HepG2 (cell line): ENCODE data around the gene TMEM184C. TPM values are rescaled to one million over a fixed set of nuclear protein-coding genes. Genes with fewer than 3 reads are reported as not detected.

Source experiments
- ATF7 ChIP-seq, 2 experiments: fragments of 450-650 bp in 1 of 2; sonication (generic) in 1 of 2; formaldehyde crosslinking in 1 of 2; IDR thresholded peaks; 2 replicates each; pipeline versions ENCODE4 v1.4.0 to v1.6.1; 2016 to 2020; ENCODE audit warnings: antibody characterized with exemption in 1 of 2, mild to moderate bottlenecking in 1 of 2, missing genetic modification reagents in 1 of 2
- BORCS8-MEF2B ChIP-seq: sonication (generic); formaldehyde crosslinking; IDR thresholded peaks from 2 replicates; pipeline ENCODE4 v1.8.0; 2022; ENCODE audit warnings: mild to moderate bottlenecking, missing genetic modification reagents
- CBX2 ChIP-seq, 2 experiments: fragments of 200-600 bp in 1 of 2; sonication (generic); formaldehyde crosslinking in 1 of 2; IDR thresholded peaks; 2 replicates each; pipeline versions ENCODE4 v1.7.0 to v1.8.1; 2018 to 2022; ENCODE audit warnings: low read depth in 2 of 2, low read length in 1 of 2, mild to moderate bottlenecking in 1 of 2, missing genetic modification reagents in 1 of 2
- JUN ChIP-seq: sonication (generic); formaldehyde crosslinking; IDR thresholded peaks from 2 replicates; pipeline ENCODE4 v1.4.0; 2020; ENCODE audit warnings: mild to moderate bottlenecking, missing genetic modification reagents
- KLF15 ChIP-seq: sonication (generic); formaldehyde crosslinking; IDR thresholded peaks from 2 replicates; pipeline ENCODE4 v1.8.1; 2023; ENCODE audit warnings: borderline replicate concordance, mild to moderate bottlenecking, inconsistent platforms, missing genetic modification reagents, mixed read lengths
- ZFY ChIP-seq: sonication (generic); formaldehyde crosslinking; IDR thresholded peaks from 2 replicates; pipeline ENCODE4 v1.4.0; 2020; ENCODE audit warnings: missing genetic modification reagents
- ZNF207 ChIP-seq: fragments of 450-650 bp; IDR thresholded peaks from 2 replicates; pipeline ENCODE4 v1.6.1; 2016; ENCODE audit warnings: antibody characterized with exemption, borderline replicate concordance
- ZNF546 ChIP-seq: sonication (generic); formaldehyde crosslinking; conservative IDR thresholded peaks from 2 replicates; pipeline ENCODE4 v1.8.1; 2023; ENCODE audit warnings: mild to moderate bottlenecking, missing genetic modification reagents
- ZNF652 ChIP-seq: IDR thresholded peaks from 2 replicates; pipeline ENCODE4 v1.6.1; 2016; ENCODE audit warnings: low read depth, borderline replicate concordance
- polyA plus RNA-seq, 8 experiments: library from polyadenylated mRNA; depleted of rRNA in 3 of 8; stranded (reverse) in 7 of 8; unstranded in 1 of 8; fragments of >200 nt; fragmentation: Illumina TruSeq in 4 of 8; extraction: Trizol in 4 of 8; gene quantifications; 2 replicates each; pipeline versions ENCODE4 v1.2.1 to v1.2.3, GENCODE V29; 2011 to 2016; ENCODE audit warnings: low read depth in 4 of 8, missing spikeins in 1 of 8, mixed read lengths in 1 of 8; ENCODE audit not compliant: insufficient read depth in 1 of 8
- total RNA-seq, 5 experiments: library from RNA; depleted of rRNA; stranded (reverse); fragments of >200 nt; fragmentation: Illumina TruSeq; extraction: Trizol; gene quantifications; 2 replicates each; pipeline ENCODE4 v1.2.3, GENCODE V29; 2016; ENCODE audit warnings: low read depth in 1 of 5
- TF ChIP-seq, protein P1 (sequence below): sonication (generic); formaldehyde crosslinking; IDR thresholded peaks from 2 replicates; pipeline ENCODE4 v1.4.0; 2020; ENCODE audit warnings: missing genetic modification reagents, borderline replicate concordance
- TF ChIP-seq, protein P2 (sequence below): sonication (generic); formaldehyde crosslinking; IDR thresholded peaks from 2 replicates; pipeline ENCODE4 v1.5.1; 2020; ENCODE audit warnings: missing genetic modification reagents, mild to moderate bottlenecking, borderline replicate concordance
- TF ChIP-seq, protein P3 (sequence below): IDR thresholded peaks from 2 replicates; pipeline ENCODE4 v1.6.1; 2016
- TF ChIP-seq, protein P4 (sequence below): sonication (generic); formaldehyde crosslinking; IDR thresholded peaks from 2 replicates; pipeline ENCODE4 v1.4.0; 2020; ENCODE audit warnings: mild to moderate bottlenecking, missing genetic modification reagents

The TMEM184C gene
- total and polyA plus RNA-seq, 2 of the 13 experiments (the other 11 are each of a cell fraction or from before 2014, with no cell fraction given), result 13.9 to 26.1 TPM

DNA sequence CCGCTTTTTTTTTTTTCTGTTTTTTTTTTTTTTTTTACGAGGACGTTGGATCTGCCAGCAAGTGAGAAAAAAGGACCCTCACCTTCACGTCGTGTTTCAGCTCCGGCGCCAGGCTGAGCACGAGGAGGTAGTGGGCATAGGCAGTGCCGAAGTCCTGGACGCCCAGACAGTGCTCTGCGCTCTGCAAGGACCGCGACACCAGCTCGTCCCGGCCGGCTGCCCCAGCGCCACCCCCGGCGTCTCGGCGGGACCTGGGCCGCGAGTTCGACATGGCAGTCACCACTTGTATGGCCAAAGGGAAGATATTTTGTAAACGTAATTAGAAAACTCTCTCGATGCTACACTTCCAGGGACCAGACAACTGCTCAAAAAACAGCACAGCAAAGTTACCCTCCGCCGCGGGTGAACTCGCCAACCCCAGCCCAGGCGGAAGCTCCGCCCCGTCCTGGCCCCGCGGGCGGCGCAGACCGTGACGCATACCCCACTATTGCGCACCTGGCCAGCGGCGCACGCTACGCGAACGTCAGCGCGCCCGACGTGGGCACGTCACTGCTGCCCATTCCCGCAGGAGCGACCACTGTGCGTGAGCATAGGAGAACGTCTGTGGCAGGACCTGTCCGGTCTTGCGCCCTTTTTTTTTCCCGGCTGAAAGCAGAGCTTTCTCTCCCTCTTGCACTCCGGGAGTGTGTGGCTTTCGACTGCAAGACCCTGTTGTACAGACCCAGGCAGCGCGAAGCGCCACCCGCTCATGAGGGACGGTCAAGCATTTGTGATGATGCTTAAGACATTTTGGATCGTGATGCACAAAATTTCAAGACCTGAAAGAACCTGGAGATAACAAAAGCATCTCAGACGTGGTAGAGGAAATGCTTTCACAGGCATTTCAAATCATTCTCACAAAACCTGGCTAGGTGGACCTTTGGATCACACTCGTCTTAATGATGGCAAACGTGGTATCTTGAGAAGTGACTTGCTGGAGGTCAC is 66.8 kb downstream of the TMEM184C start, which contains the start of gene PRMT9 (continued):
- TF ChIP-seq, protein P1, sequence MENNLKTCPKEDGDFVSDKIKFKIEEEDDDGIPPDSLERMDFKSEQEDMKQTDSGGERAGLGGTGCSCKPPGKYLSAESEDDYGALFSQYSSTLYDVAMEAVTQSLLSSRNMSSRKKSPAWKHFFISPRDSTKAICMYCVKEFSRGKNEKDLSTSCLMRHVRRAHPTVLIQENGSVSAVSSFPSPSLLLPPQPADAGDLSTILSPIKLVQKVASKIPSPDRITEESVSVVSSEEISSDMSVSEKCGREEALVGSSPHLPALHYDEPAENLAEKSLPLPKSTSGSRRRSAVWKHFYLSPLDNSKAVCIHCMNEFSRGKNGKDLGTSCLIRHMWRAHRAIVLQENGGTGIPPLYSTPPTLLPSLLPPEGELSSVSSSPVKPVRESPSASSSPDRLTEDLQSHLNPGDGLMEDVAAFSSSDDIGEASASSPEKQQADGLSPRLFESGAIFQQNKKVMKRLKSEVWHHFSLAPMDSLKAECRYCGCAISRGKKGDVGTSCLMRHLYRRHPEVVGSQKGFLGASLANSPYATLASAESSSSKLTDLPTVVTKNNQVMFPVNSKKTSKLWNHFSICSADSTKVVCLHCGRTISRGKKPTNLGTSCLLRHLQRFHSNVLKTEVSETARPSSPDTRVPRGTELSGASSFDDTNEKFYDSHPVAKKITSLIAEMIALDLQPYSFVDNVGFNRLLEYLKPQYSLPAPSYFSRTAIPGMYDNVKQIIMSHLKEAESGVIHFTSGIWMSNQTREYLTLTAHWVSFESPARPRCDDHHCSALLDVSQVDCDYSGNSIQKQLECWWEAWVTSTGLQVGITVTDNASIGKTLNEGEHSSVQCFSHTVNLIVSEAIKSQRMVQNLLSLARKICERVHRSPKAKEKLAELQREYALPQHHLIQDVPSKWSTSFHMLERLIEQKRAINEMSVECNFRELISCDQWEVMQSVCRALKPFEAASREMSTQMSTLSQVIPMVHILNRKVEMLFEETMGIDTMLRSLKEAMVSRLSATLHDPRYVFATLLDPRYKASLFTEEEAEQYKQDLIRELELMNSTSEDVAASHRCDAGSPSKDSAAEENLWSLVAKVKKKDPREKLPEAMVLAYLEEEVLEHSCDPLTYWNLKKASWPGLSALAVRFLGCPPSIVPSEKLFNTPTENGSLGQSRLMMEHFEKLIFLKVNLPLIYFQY, result no peak
- TF ChIP-seq ZFY (CRISPR knock-in tag) (peak; percentile 78), CBX2 (IDR thresholded peaks at IDR 0.05; ENCODE audit: low read depth, low read length) (no peak), CBX2 (CRISPR knock-in tag; IDR thresholded peaks at IDR 0.05; ENCODE audit: low read depth) (0 out of 2 replicates have a peak, but pooled peaks have one; percentile 29), ZNF546 (CRISPR knock-in tag) (no peak), BORCS8-MEF2B (peak; percentile 59; the same call in 1 of the 2 replicates), KLF15 (CRISPR knock-in tag) (no peak), ZNF652 (CRISPR knock-in tag) (no peak), ATF7 (IDR thresholded peaks at IDR 0.05) (no peak), ATF7 (CRISPR knock-in tag; IDR thresholded peaks at IDR 0.05) (peak; percentile 85), ZNF207 (no peak), JUN (peak; percentile 78; the same call in 1 of the 2 replicates)
- TF ChIP-seq, protein P2, sequence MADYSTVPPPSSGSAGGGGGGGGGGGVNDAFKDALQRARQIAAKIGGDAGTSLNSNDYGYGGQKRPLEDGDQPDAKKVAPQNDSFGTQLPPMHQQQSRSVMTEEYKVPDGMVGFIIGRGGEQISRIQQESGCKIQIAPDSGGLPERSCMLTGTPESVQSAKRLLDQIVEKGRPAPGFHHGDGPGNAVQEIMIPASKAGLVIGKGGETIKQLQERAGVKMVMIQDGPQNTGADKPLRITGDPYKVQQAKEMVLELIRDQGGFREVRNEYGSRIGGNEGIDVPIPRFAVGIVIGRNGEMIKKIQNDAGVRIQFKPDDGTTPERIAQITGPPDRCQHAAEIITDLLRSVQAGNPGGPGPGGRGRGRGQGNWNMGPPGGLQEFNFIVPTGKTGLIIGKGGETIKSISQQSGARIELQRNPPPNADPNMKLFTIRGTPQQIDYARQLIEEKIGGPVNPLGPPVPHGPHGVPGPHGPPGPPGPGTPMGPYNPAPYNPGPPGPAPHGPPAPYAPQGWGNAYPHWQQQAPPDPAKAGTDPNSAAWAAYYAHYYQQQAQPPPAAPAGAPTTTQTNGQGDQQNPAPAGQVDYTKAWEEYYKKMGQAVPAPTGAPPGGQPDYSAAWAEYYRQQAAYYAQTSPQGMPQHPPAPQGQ (CRISPR knock-in tag), result no peak
- TF ChIP-seq, protein P3, sequence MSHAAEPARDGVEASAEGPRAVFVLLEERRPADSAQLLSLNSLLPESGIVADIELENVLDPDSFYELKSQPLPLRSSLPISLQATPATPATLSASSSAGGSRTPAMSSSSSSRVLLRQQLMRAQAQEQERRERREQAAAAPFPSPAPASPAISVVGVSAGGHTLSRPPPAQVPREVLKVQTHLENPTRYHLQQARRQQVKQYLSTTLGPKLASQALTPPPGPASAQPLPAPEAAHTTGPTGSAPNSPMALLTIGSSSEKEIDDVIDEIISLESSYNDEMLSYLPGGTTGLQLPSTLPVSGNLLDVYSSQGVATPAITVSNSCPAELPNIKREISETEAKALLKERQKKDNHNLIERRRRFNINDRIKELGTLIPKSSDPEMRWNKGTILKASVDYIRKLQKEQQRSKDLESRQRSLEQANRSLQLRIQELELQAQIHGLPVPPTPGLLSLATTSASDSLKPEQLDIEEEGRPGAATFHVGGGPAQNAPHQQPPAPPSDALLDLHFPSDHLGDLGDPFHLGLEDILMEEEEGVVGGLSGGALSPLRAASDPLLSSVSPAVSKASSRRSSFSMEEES (CRISPR knock-in tag), result peak; percentile 49; the same call in 1 of the 2 replicates
- TF ChIP-seq, protein P4, sequence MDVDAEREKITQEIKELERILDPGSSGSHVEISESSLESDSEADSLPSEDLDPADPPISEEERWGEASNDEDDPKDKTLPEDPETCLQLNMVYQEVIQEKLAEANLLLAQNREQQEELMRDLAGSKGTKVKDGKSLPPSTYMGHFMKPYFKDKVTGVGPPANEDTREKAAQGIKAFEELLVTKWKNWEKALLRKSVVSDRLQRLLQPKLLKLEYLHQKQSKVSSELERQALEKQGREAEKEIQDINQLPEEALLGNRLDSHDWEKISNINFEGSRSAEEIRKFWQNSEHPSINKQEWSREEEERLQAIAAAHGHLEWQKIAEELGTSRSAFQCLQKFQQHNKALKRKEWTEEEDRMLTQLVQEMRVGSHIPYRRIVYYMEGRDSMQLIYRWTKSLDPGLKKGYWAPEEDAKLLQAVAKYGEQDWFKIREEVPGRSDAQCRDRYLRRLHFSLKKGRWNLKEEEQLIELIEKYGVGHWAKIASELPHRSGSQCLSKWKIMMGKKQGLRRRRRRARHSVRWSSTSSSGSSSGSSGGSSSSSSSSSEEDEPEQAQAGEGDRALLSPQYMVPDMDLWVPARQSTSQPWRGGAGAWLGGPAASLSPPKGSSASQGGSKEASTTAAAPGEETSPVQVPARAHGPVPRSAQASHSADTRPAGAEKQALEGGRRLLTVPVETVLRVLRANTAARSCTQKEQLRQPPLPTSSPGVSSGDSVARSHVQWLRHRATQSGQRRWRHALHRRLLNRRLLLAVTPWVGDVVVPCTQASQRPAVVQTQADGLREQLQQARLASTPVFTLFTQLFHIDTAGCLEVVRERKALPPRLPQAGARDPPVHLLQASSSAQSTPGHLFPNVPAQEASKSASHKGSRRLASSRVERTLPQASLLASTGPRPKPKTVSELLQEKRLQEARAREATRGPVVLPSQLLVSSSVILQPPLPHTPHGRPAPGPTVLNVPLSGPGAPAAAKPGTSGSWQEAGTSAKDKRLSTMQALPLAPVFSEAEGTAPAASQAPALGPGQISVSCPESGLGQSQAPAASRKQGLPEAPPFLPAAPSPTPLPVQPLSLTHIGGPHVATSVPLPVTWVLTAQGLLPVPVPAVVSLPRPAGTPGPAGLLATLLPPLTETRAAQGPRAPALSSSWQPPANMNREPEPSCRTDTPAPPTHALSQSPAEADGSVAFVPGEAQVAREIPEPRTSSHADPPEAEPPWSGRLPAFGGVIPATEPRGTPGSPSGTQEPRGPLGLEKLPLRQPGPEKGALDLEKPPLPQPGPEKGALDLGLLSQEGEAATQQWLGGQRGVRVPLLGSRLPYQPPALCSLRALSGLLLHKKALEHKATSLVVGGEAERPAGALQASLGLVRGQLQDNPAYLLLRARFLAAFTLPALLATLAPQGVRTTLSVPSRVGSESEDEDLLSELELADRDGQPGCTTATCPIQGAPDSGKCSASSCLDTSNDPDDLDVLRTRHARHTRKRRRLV (CRISPR knock-in tag), result 0 out of 2 replicates have a peak, but pooled peaks have one; percentile 69
